Measurements from ENCODE around the gene EGR2.

- no peak for TF ChIP-seq ZNF565 (CRISPR knock-in tag; conservative IDR thresholded peaks at IDR 0.05; ENCODE audit: low read depth)
- no peak for TF ChIP-seq OSR1 (CRISPR knock-in tag; IDR thresholded peaks at IDR 0.05)
- no peak for TF ChIP-seq CREB5 (CRISPR knock-in tag; IDR thresholded peaks at IDR 0.05; ENCODE audit: low read depth)
- no peak for TF ChIP-seq ZFP30 (CRISPR knock-in tag; IDR thresholded peaks at IDR 0.05)
- no peak for TF ChIP-seq TSHZ2 (CRISPR knock-in tag; IDR thresholded peaks at IDR 0.05)
- no peak for TF ChIP-seq ZFP3 (CRISPR knock-in tag; IDR thresholded peaks at IDR 0.05)
These were observed 10.7 kb downstream of the EGR2 start for GRCh38 chr10:62805231-62806099.

All from SK-N-SH treated with all-trans-retinoic acid at 6 μM for 48 hours (cell line).